Gastroesophageal sphincter (tissue), 4 donors: ENCODE measurements around the gene DKKL1. TPM values are rescaled to one million over a fixed set of nuclear protein-coding genes. Genes with fewer than 3 reads are reported as not detected.

Experiments
- ATAC-seq: fragments of 150-250 bp; one replicate; pipeline ENCODE4 v1.9.1; 2016; ENCODE audit warnings: mild to moderate bottlenecking, moderate library complexity
- H3K27ac ChIP-seq, 4 donors: fragments of 200-600 bp; sonication (generic) in 3 of 4; 1 replicate in 3 of 4; 2 replicates in 1 of 4; pipeline ENCODE4 v1.5.1; 2016 to 2019
- H3K27me3 ChIP-seq: fragments of 200-600 bp; sonication (generic); one replicate; pipeline ENCODE4 v1.5.1; 2019
- H3K36me3 ChIP-seq, 2 donors: fragments of 200-600 bp; sonication (generic); one replicate each; pipeline ENCODE4 v1.5.1; 2019; ENCODE audit warnings: control low read depth in 1 of 2
- H3K4me1 ChIP-seq, 3 donors: fragments of 200-600 bp; sonication (generic); 1 replicate in 2 of 3; 2 replicates in 1 of 3; pipeline ENCODE4 v1.5.1; 2016 to 2019; ENCODE audit warnings: control low read depth in 2 of 3
- H3K4me3 ChIP-seq, 2 donors: fragments of 200-600 bp; sonication (generic); one replicate each; pipeline ENCODE4 v1.5.1; 2019; ENCODE audit warnings: mild to moderate bottlenecking in 1 of 2, moderate library complexity in 1 of 2
- H3K9me3 ChIP-seq, 3 donors: fragments of 200-600 bp; sonication (generic); one replicate each; pipeline ENCODE4 v1.5.1; 2017 to 2019; ENCODE audit warnings: control low read depth in 2 of 3
- EP300 ChIP-seq: sonication (generic); formaldehyde crosslinking; IDR thresholded peaks from one replicate; pipeline ENCODE4 v1.6.1; 2017; ENCODE audit warnings: antibody characterized with exemption, mild to moderate bottlenecking
- POLR2A ChIP-seq, 2 donors: fragments of 450-650 bp; IDR thresholded peaks; one replicate each; pipeline ENCODE4 v1.6.1; 2017; ENCODE audit warnings: antibody characterized with exemption in 2 of 2, mild to moderate bottlenecking in 2 of 2, moderate library complexity in 1 of 2
- POLR2AphosphoS5 ChIP-seq: sonication (generic); formaldehyde crosslinking; IDR thresholded peaks from one replicate; pipeline ENCODE4 v1.6.1; 2017; ENCODE audit warnings: antibody characterized with exemption
- WGBS, 2 donors: methylation state at CpG; one replicate each; pipeline ENCODE4 v1.1.5; 2018; ENCODE audit warnings: low coverage in 1 of 2; 5-methylcytosine and 5-hydroxymethylcytosine counted together
- total RNA-seq, 4 donors: library from RNA; depleted of rRNA; stranded (reverse); fragments of >200 nt; gene quantifications; one replicate each; pipeline ENCODE4 v1.1.0, GENCODE V29; 2016
- TF ChIP-seq, protein P1 (sequence below), 4 experiments: fragments of 200-600 bp in 2 of 4; fragments of 450-650 bp in 2 of 4; sonication (generic) in 1 of 4; IDR thresholded peaks; one replicate each; pipeline ENCODE4 v1.5.1; 2017 to 2019; ENCODE audit warnings: antibody characterized with exemption in 4 of 4, mild to moderate bottlenecking in 2 of 4, moderate library complexity in 2 of 4

DKKL1 gene
- total RNA-seq, 4 donors from 2014 or later = not detected

DNA sequence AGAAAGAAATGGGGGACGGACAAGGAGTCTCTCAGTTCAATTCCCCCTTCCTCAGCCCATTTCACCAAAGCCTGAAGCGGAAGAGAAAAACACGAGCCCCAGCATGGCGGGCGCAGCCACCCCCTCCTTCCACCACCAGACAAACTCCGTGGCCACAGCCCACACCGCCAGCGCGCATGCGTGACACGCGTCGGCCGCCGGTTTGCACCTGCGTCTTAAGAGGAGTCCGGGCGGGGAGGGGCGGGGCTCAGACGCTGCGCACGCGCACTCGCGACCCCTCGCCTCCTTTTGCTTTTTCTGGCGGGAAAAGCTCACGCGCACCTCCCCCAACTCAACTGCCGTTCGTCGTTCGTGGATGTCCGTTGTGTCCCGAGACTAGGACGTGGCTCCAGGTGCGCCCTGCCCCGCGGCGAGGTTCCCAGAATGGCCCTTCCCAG, 24.3 kb downstream of the DKKL1 start, which contains the start of gene KASH5:
Gene KASH5 (plus strand): TSS at position 314 of the 437 bp plus-strand sequence. CDS start 2,635 bp downstream, outside the sequence.
- peak; percentile 74 for ATAC-seq
- peak within 1 kb of the TSS in 1 of 2 donors; percentile 23 for H3K4me3 ChIP-seq
- peaks cover 52% of the 10 kb centered on the region for H3K27me3 ChIP-seq
- 17% methylated on average over 8 of the region's 40 CpGs; no CpG with 5 or more reads in 1 of the 2 donors for WGBS, 2 donors
- no peak for TF ChIP-seq POLR2AphosphoS5
- TF ChIP-seq, protein P1, sequence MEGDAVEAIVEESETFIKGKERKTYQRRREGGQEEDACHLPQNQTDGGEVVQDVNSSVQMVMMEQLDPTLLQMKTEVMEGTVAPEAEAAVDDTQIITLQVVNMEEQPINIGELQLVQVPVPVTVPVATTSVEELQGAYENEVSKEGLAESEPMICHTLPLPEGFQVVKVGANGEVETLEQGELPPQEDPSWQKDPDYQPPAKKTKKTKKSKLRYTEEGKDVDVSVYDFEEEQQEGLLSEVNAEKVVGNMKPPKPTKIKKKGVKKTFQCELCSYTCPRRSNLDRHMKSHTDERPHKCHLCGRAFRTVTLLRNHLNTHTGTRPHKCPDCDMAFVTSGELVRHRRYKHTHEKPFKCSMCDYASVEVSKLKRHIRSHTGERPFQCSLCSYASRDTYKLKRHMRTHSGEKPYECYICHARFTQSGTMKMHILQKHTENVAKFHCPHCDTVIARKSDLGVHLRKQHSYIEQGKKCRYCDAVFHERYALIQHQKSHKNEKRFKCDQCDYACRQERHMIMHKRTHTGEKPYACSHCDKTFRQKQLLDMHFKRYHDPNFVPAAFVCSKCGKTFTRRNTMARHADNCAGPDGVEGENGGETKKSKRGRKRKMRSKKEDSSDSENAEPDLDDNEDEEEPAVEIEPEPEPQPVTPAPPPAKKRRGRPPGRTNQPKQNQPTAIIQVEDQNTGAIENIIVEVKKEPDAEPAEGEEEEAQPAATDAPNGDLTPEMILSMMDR (IDR thresholded peaks at IDR 0.05) = no peak
- no peak for TF ChIP-seq POLR2A (IDR thresholded peaks at IDR 0.05)
- TF ChIP-seq EP300 = no peak
- H3K36me3 ChIP-seq = no peaks in the 10 kb centered on the region
- peaks cover 0 to 3% (median 0%) of the 10 kb centered on the region in 3 donors for H3K9me3 ChIP-seq
- H3K4me1 ChIP-seq = no peaks in the 10 kb centered on the region
- no peak within 1 kb of the TSS for H3K27ac ChIP-seq

DNA sequence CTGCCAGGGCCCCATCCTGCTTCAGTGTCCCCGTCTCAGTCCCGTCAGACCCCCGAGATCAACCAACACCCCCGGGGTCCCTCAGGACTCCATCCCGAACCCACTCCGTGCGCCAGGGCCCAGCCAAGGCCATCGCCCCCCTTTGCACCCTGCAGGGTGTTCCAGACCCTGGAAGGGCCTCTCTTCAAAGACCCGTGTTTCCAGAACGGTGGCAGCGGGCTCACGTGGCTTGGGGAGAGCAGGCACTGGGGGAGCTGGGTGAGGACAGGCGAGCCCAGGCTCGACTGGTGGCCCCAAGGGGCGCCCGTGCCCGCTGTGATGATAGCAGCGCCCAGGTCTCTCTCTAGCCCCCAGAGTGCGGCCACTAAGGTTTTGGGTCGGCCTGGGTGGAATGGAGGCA, 25.7 kb downstream of the DKKL1 start:
- no peak for TF ChIP-seq POLR2AphosphoS5
- TF ChIP-seq, protein P1 (IDR thresholded peaks at IDR 0.05) = no peak
- no peak for TF ChIP-seq EP300
- no peak for TF ChIP-seq POLR2A (IDR thresholded peaks at IDR 0.05)
- Histone ChIP-seq H3K4me1 (no peaks in the 10 kb centered on the region), H3K4me3 (no peak overlapping the region), H3K9me3 (no peaks in the 10 kb centered on the region), H3K27ac (no peak overlapping the region), H3K27me3 (peaks cover 60% of the 10 kb centered on the region), H3K36me3 (no peaks in the 10 kb centered on the region)
- 89% methylated on average over 6 of the region's 20 CpGs; no CpG with 5 or more reads in 1 of the 2 donors for WGBS, 2 donors
- no peak for ATAC-seq

DNA sequence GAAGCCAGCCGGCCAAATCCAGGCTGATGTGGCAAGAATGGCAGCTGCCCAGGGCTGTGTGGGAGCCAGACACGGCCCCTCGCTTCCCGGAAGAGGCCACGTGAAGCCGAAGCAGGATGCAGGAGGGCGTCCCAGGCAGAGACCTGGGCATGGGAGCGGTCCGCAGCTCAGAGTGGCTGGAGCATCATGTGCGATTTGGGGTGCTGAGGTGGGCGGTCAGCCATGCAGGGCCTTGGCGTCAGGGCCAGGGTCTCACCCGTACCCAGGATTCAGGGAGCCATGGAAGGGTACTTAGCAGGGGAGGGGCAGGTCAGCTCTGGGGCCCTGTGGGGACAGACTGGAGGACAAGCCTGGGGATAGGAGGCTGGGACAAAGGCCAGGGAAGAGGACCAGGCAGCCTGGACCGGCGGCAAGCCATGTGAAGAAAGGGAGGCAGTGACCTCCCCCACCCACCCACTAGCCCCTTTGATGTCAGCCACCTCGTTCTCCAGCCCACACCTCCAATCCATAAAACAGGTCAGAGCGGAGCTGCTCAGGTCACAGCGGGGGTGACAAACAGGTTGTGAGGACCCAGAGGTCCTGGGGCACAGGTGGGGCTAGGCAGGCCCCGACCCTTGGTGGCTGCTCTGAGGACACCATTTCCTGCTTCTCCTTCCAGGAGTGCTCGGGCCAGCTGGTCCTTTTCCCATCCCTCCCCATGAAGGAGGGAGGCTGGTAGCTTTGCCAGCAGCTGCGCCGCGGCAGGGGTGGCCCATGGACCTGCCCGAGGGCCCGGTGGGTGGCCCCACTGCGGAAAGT, 26.7 kb downstream of the DKKL1 start:
- Histone ChIP-seq H3K27ac (no peak overlapping the region), H3K36me3 (no peaks in the 10 kb centered on the region), H3K4me1 (no peaks in the 10 kb centered on the region), H3K9me3 (no peaks in the 10 kb centered on the region), H3K4me3 (no peak overlapping the region), H3K27me3 (peaks cover 66% of the 10 kb centered on the region)
- no peak for ATAC-seq
- TF ChIP-seq, protein P1 (IDR thresholded peaks at IDR 0.05) = no peak
- no peak for TF ChIP-seq POLR2A (IDR thresholded peaks at IDR 0.05)
- TF ChIP-seq EP300 = no peak
- TF ChIP-seq POLR2AphosphoS5 = no peak
- 35 to 67% methylated on average over 2 to 3 of the region's 26 CpGs for WGBS, 2 donors

DNA sequence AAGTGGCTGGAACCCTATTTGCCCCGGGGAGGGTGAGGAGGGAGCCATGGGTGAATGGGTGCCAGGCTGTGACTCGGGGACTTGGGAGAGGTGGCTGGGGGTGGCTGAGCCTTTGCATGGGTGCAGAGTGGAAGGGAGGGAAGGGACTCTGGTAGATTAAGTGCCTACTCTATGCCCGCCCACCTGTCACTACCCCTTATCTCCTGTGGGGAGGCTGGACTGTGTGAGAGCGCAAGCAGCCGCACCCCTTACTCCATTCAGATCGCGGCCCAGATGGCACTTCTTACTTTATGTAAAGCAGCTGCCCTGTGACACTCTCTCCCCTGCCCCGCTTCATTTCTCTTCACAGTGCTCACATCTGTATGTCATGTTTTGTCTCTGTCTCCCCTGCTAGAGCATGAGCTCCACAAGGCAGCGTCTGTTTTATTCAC, 27.3 kb downstream of the DKKL1 start:
- no peaks in the 10 kb centered on the region for H3K36me3 ChIP-seq
- TF ChIP-seq, protein P1 (IDR thresholded peaks at IDR 0.05) = no peak
- TF ChIP-seq EP300 (no peak), POLR2A (IDR thresholded peaks at IDR 0.05) (no peak), POLR2AphosphoS5 (no peak)
- no peak for ATAC-seq
- no peaks in the 10 kb centered on the region for H3K9me3 ChIP-seq
- no peaks in the 10 kb centered on the region for H3K4me1 ChIP-seq
- H3K27ac ChIP-seq = no peak overlapping the region
- WGBS, 2 donors = 47 to 63% methylated on average over 1 to 9 of the region's 9 CpGs
- peaks cover 66% of the 10 kb centered on the region for H3K27me3 ChIP-seq
- no peak overlapping the region for H3K4me3 ChIP-seq
